Measurements from ENCODE around the gene MST1R. TPM values are rescaled to one million over a fixed set of nuclear protein-coding genes. Genes with fewer than 3 reads are reported as not detected.
"Not testable (repeated sequence)": the region's sequence is repeated elsewhere in the genome, so short reads cannot be mapped to it uniquely, and the experiment has no call there.

MST1R gene
- total and polyA plus RNA-seq, 3 experiments from 2014 or later = 0.83 to 1.2 TPM; not detected in 1

DNA sequence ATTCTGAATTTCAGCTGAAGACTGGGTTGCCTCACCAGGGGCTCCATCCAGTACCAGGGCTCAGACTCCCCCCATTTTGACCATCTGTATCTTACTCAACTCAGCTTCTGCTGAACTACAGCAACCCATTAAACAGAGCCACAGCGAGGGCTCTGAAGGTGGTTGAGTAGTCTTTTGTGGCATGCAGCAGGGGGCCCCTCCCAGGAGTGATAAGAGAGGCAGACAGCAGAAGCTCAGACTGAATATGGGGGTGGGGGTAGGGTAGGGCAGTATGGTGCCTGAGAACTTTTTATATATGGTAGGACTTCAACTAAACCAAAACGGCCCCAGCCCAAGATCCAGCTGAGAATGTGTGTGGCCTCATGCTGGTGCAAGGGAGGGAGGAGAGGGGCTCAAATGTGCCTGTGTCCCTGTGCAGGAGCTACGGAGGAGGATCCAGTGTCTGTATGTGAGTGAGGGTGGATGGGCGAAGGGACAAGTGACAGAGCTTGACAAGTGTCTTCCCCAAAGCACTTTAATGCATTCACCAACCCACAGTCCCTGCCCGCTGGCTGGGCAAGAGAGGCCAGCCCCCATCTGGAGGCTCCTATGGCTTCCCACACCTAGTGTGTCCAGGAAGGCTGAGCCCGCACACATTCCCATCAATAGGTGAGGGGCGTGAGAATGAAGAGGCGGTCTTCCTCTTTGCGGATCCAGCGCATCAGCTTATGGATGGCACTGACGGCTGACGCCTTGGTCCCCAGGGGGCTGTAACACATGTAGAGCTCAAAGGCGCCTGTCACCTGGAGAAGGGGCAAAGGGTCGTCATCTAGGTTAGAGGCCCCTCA is 4.9 kb upstream of the MST1R start:
- Mint-ChIP-seq H3K4me1 (peaks cover 13 to 26% (median 17%) of the 10 kb centered on the region in 3 donors), H3K36me3 (peaks cover 0 to 46% (median 13%) of the 10 kb centered on the region in 3 donors), H3K4me3 (no peak overlapping the region), H3K27me3 (no peaks in the 10 kb centered on the region), H3K27ac (no peak overlapping the region), H3K9me3 (no peaks in the 10 kb centered on the region)
- H3K4me3 ChIP-seq (ENCODE audit: low read length) = no peak overlapping the region
- H3K9me3 ChIP-seq (ENCODE audit: low read length) = no peaks in the 10 kb centered on the region
- CTCF ChIA-PET = no interaction called here
- H3K27me3 ChIP-seq (ENCODE audit: insufficient read depth, low read length, poor library complexity, severe bottlenecking) = no peaks in the 10 kb centered on the region
- H3K27ac ChIP-seq (ENCODE audit: low read depth, low read length) = no peak overlapping the region
- POLR2A ChIA-PET = no interaction called here
- H3K36me3 ChIP-seq (ENCODE audit: insufficient read depth, low read length) = peaks cover 8% of the 10 kb centered on the region
- no peak for DNase-seq
- peaks cover 25% of the 10 kb centered on the region for H3K4me1 ChIP-seq (ENCODE audit: insufficient read depth, low read length)

DNA sequence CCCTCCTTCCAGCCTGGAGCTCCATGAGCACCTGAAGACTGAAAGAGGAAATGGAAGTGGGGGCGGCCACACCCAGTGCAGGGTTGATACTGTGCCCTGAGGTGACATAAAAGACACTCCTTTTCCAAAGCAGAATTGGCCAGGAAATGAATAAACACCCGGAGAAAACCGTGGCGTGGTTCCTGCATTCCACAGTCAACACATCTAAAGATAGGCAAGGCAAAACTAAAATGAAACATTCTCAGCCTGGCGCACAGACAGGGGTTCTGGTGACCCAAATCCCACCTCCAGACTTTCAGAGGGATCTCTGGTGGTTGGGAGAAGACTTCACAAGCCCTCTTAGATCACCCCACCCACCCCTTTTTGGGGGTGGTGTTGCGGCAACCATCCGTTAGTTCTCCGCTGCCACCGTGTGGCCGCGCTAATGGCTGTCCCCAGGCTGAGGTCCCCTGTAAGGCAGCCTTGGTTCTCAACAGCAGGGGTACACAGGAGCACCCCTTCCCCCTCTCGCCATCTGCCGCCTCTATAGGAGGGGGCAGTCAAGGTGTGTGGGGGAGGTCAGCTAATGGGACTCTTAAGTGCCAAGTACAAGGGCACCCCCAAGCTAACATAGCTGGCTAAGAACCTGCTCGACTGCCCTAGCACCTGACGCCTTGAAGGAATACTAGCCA is 2.5 kb upstream of the MST1R start:
- Mint-ChIP-seq H3K4me3 (peak overlapping the region; percentile 33 to 74 (median 50)), H3K36me3 (peaks cover 0 to 27% (median 6%) of the 10 kb centered on the region in 3 donors), H3K9me3 (no peaks in the 10 kb centered on the region), H3K4me1 (peaks cover 13 to 30% (median 17%) of the 10 kb centered on the region in 3 donors), H3K27ac (peak overlapping the region in 6 of 8 donors; percentile 54 to 98 (median 74)), H3K27me3 (no peaks in the 10 kb centered on the region)
- peak overlapping the region; percentile 24 for H3K27ac ChIP-seq (ENCODE audit: low read depth, low read length)
- ChIA-PET POLR2A (no interaction called here), CTCF (interaction anchor here (1.1 to 2.1 kb wide), 3 partner anchors 19 to 103 kb away, joined by 3 to 8 read pairs (median 3); partner anchors contain the start of gene INKA1)
- peak in 4 of 5 donors; percentile 16 to 63 (median 30) for DNase-seq
- H3K4me3 ChIP-seq (ENCODE audit: low read length) = peak overlapping the region; percentile 39
- peaks cover 8% of the 10 kb centered on the region for H3K36me3 ChIP-seq (ENCODE audit: insufficient read depth, low read length)
- H3K27me3 ChIP-seq (ENCODE audit: insufficient read depth, low read length, poor library complexity, severe bottlenecking) = no peaks in the 10 kb centered on the region
- peaks cover 25% of the 10 kb centered on the region for H3K4me1 ChIP-seq (ENCODE audit: insufficient read depth, low read length)
- H3K9me3 ChIP-seq (ENCODE audit: low read length) = no peaks in the 10 kb centered on the region

DNA sequence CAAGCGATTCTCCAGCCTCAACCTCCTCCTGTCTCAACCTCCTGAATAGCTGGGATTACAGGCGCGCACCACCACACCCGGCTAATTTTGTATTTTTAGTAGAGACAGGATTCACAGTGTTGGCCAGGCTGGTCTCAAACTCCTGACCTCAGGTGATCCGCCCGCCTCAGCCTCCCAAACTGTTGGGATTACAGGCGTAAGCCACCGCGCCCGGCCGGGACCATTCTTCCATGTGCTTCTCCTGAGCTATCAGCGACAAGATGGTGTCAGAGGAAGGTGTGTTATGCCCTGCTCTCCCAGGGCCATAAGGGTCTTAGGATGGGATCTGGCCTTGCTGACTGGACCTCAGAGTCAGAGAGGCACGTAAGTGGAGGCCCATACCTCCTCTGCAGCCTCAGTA is 775 bp upstream of the MST1R start:
- peak overlapping the region; percentile 53 for H3K4me3 ChIP-seq (ENCODE audit: low read length)
- H3K9me3 Mint-ChIP-seq; H3K27me3 ChIP-seq (ENCODE audit: insufficient read depth, low read length, poor library complexity, severe bottlenecking); H3K9me3 ChIP-seq (ENCODE audit: low read length); POLR2A ChIA-PET; H3K27me3 Mint-ChIP-seq; DNase-seq; H3K36me3 Mint-ChIP-seq; H3K36me3 ChIP-seq (ENCODE audit: insufficient read depth, low read length); H3K27ac ChIP-seq (ENCODE audit: low read depth, low read length): not testable (repeated sequence)
- peaks cover 13 to 31% (median 17%) of the 10 kb centered on the region in 3 donors for H3K4me1 Mint-ChIP-seq
- peak overlapping the region in 4 of 8 donors; percentile 29 to 94 (median 87) for H3K27ac Mint-ChIP-seq
- H3K4me1 ChIP-seq (ENCODE audit: insufficient read depth, low read length) = peaks cover 25% of the 10 kb centered on the region
- peak overlapping the region in 4 of 7 donors; percentile 27 to 85 (median 62) for H3K4me3 Mint-ChIP-seq
- CTCF ChIA-PET = interaction anchor here (1.0 to 1.3 kb wide), 2 partner anchors 23 to 65 kb away, joined by 3 to 4 read pairs; no protein-coding TSS in a partner anchor

DNA sequence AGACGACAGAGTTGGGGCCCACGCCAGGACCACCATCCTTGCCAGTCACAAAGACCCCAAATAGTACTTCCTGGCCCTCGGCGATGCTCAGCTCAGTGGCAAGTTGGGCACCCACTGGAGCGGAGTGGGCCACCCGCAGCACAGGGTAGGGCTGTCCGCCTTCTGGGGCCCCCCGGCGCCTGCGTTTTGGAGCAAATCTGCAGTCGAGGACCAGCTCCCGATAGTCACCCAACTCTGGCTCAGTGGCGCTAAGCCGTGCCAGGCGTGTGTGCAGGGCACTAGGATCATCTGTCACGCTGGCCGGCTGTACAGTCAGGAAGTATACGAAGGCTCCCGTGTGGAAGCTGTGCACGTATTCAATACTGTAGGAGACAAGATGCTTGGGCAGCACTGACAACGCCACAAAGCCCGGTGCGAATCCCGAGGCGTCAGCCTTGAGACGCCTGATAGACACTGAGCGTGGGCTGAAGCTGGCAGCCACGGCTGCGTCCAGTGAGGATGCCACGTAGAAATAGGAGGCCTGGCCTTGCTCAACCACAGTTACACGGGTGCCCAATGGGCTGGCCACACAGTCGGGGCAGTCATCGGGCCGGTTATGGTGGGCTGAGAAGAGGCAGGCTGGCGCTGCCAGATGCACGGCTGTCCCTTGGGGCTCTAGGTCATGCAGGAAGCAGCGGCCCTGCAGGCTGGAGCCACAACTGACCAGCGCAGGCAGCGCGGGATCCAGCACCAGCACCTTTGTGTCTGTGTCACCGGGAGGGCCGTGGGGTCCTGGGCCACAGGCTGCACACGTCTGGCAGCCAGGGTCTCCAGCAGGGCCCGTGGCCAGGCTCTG is 945 bp downstream of the MST1R start:
- Mint-ChIP-seq H3K36me3 (no peaks in the 10 kb centered on the region), H3K27me3 (no peaks in the 10 kb centered on the region), H3K4me3 (peak overlapping the region in 1 of 7 donors; percentile 51), H3K9me3 (no peaks in the 10 kb centered on the region), H3K27ac (no peak overlapping the region), H3K4me1 (peaks cover 13 to 31% (median 17%) of the 10 kb centered on the region in 3 donors)
- no peak for DNase-seq
- no peaks in the 10 kb centered on the region for H3K9me3 ChIP-seq (ENCODE audit: low read length)
- no peak overlapping the region for H3K27ac ChIP-seq (ENCODE audit: low read depth, low read length)
- no peak overlapping the region for H3K4me3 ChIP-seq (ENCODE audit: low read length)
- ChIA-PET POLR2A (interaction anchor here (0.5 kb wide), 1 partner anchor 507 kb away, joined by 3 read pairs; no protein-coding TSS in a partner anchor), CTCF (interaction anchor here (0.6 to 1.3 kb wide), 2 partner anchors 37 to 1648 kb away, joined by 3 read pairs; partner anchors contain the start of gene RBM6)
- H3K27me3 ChIP-seq (ENCODE audit: insufficient read depth, low read length, poor library complexity, severe bottlenecking) = no peaks in the 10 kb centered on the region
- no peaks in the 10 kb centered on the region for H3K36me3 ChIP-seq (ENCODE audit: insufficient read depth, low read length)
- peaks cover 25% of the 10 kb centered on the region for H3K4me1 ChIP-seq (ENCODE audit: insufficient read depth, low read length)

DNA sequence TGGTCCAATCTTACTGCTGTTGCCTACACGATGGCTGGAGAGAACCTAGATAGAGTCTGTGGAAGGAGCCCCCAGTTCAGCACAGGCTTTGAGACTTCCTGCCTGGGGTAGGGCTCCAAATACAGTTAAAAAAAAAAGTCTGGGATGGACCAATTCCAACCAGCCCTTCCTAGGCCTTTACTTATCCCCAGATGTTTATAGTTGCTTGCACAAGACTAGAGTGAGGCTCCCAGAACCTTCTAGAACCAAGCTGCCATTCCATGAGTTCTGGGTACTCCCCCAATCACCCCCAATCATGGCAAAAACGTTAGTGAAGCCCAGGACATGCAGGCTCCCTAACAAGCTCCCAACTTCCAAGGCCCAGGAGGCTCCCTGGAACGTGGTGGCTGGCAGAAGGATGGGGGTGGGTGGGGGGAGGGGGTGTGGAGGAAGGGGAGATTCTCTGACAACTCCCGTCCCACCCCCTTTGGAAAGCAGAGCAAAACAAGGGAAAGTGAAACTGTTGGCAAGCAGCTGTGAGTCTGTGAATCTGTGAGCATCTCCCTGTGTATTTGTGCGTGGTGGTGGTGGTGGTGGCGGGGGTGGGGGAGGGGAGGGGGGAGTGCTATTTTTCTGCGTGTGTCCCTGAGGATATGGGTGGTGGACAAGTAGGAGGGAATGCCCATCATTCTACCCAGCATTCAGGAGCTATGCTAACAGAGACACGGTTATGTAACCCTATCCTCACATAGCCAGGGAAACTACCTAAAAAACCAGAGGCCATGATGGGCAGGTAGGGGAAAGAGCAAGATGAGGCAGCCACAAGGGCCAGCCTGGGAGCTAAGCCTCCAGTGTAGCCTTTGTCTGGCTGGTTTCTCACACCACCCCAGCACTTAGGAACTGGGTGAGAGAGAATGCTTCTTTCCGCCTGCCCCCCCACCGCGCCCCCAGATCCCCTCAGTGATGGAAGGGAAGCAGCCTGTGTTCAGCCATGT is 2.0 kb downstream of the MST1R start:
- H3K27me3 Mint-ChIP-seq = no peaks in the 10 kb centered on the region
- peak overlapping the region in 1 of 7 donors; percentile 51 for H3K4me3 Mint-ChIP-seq
- no peaks in the 10 kb centered on the region for H3K9me3 Mint-ChIP-seq
- H3K36me3 Mint-ChIP-seq = no peaks in the 10 kb centered on the region
- Histone ChIP-seq H3K4me1 (ENCODE audit: insufficient read depth, low read length) (peaks cover 23% of the 10 kb centered on the region), H3K4me3 (ENCODE audit: low read length) (no peak overlapping the region), H3K36me3 (ENCODE audit: insufficient read depth, low read length) (no peaks in the 10 kb centered on the region), H3K27me3 (ENCODE audit: insufficient read depth, low read length, poor library complexity, severe bottlenecking) (no peaks in the 10 kb centered on the region), H3K9me3 (ENCODE audit: low read length) (no peaks in the 10 kb centered on the region), H3K27ac (ENCODE audit: low read depth, low read length) (no peak overlapping the region)
- peak overlapping the region in 1 of 8 donors; percentile 26 for H3K27ac Mint-ChIP-seq
- ChIA-PET CTCF (interaction anchor here (0.6 to 1.3 kb wide), 2 partner anchors 39 to 1647 kb away, joined by 3 read pairs; partner anchors contain the start of gene RBM6), POLR2A (no interaction called here)
- DNase-seq = no peak
- H3K4me1 Mint-ChIP-seq = peaks cover 13 to 26% (median 16%) of the 10 kb centered on the region in 3 donors

DNA sequence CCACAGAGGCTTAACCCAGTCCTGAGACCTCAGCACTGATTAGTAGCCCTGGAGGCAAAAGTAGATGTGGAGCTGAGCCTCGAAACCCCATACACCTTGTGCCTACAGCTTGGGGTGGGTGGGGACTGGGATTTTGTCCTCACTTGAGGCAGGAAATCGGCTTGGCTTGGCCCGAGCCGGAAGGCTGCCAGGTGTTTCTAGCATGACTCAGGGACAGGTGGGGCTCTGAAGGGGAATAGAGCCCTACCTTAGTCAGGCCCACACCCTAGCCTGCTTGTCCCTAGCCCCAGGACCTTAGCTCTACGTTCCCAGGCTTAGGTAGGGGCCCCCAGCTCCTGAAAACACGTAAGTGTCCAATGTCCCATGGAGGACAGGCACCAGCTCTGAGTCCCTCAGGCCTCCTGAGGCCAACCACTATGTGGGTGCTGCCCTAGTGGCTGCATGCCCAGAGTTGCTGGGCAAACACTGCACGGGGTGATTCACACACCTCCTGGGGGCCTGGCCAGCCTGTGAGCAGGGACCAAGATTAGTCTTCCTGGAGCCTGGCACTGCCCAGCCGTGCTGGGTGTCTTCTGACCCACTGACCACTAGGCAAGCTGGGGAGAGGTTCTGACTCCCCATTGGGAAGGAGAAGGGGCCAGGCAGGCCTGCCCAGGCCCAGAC is 3.1 kb downstream of the MST1R start:
- no peak overlapping the region for H3K4me3 Mint-ChIP-seq
- no peak for DNase-seq
- Histone ChIP-seq H3K4me1 (ENCODE audit: insufficient read depth, low read length) (peaks cover 13% of the 10 kb centered on the region), H3K9me3 (ENCODE audit: low read length) (no peaks in the 10 kb centered on the region), H3K4me3 (ENCODE audit: low read length) (no peak overlapping the region), H3K27ac (ENCODE audit: low read depth, low read length) (no peak overlapping the region), H3K36me3 (ENCODE audit: insufficient read depth, low read length) (no peaks in the 10 kb centered on the region), H3K27me3 (ENCODE audit: insufficient read depth, low read length, poor library complexity, severe bottlenecking) (no peaks in the 10 kb centered on the region)
- ChIA-PET CTCF (no interaction called here), POLR2A (no interaction called here)
- no peak overlapping the region for H3K27ac Mint-ChIP-seq
- H3K4me1 Mint-ChIP-seq = peaks cover 4 to 16% (median 6%) of the 10 kb centered on the region in 3 donors
- H3K27me3 Mint-ChIP-seq = no peaks in the 10 kb centered on the region
- H3K9me3 Mint-ChIP-seq = no peaks in the 10 kb centered on the region
- no peaks in the 10 kb centered on the region for H3K36me3 Mint-ChIP-seq

Measured in CD8-positive, alpha-beta memory T cell (primary cell).